B cell (primary cell): ENCODE results near the gene OR13J1. TPM values are rescaled to one million over a fixed set of nuclear protein-coding genes. Genes with fewer than 3 reads are reported as not detected.

ENCODE experiments used
- ATAC-seq: fragments of 200-7000 bp; cut with Tn5 transposase; one replicate; pipeline ENCODE4 v1.10.0; 2021; ENCODE audit warnings: low read depth, mild to moderate bottlenecking, moderate number of reproducible peaks, moderate library complexity
- CTCF ChIA-PET: fragments of 350-600 bp; sonication (Branson Sonifier 250); formaldehyde crosslinking; loops from one replicate; lab custom pipeline; 2021; ENCODE audit warnings: antibody characterized with exemption, inconsistent platforms; lab: Charles Lee
- POLR2A ChIA-PET: fragments of 350-600 bp; sonication (Branson Sonifier 250); formaldehyde crosslinking; loops from one replicate; lab custom pipeline; 2021; ENCODE audit warnings: antibody characterized with exemption; lab: Charles Lee
- DNase-seq: peaks from one replicate; pipeline ENCODE4 v3.0.0; 2013
- H2AFZ ChIP-seq: 2 replicates; pipeline ENCODE4 v1.6.1; 2012; ENCODE audit warnings: mild to moderate bottlenecking, low read depth, low read length; ENCODE audit not compliant: insufficient read depth, poor library complexity, severe bottlenecking
- H3K27ac ChIP-seq, 2 donors: 1 replicate in 1 of 2; 2 replicates in 1 of 2; pipeline ENCODE4 v1.5.1; 2012 to 2013; ENCODE audit warnings: low read length in 2 of 2, mild to moderate bottlenecking in 2 of 2, moderate library complexity in 1 of 2
- H3K27me3 ChIP-seq, 4 experiments: fragments of 200-600 bp in 1 of 4; sonication (generic) in 1 of 4; replicated peaks in 1 of 4; 1 replicate in 2 of 4; 2 replicates in 2 of 4; pipeline versions ENCODE4 v1.6.1 to v1.7.0; 2013 to 2016; ENCODE audit warnings: low read length in 3 of 4, mild to moderate bottlenecking in 2 of 4, mixed read lengths in 1 of 4, moderate library complexity in 1 of 4; ENCODE audit not compliant: insufficient read depth in 4 of 4, control insufficient read depth in 3 of 4; ENCODE audit errors: control extremely low read depth in 1 of 4
- H3K36me3 ChIP-seq, 2 experiments: replicated peaks in 1 of 2; 1 replicate in 1 of 2; 2 replicates in 1 of 2; pipeline versions ENCODE4 v1.6.1 to v1.7.1; 2013; ENCODE audit warnings: low read length in 1 of 2; ENCODE audit not compliant: insufficient read depth in 2 of 2, control insufficient read depth in 1 of 2; ENCODE audit errors: control extremely low read depth in 1 of 2, extremely low read depth in 1 of 2
- H3K4me1 ChIP-seq, 2 donors: fragments of 200-600 bp in 1 of 2; sonication (generic) in 1 of 2; 1 replicate in 1 of 2; 2 replicates in 1 of 2; pipeline versions ENCODE4 v1.5.1 to v1.6.1; 2013 to 2017; ENCODE audit warnings: low read length in 2 of 2; ENCODE audit not compliant: control insufficient read depth in 2 of 2, insufficient read depth in 2 of 2
- H3K4me2 ChIP-seq: replicated peaks from 2 replicates; pipeline ENCODE3; 2012; ENCODE audit warnings: mild to moderate bottlenecking, low read depth, low read length; ENCODE audit not compliant: poor library complexity, severe bottlenecking
- H3K4me3 ChIP-seq, 5 experiments: fragments of 200-600 bp in 1 of 5; sonication (generic) in 1 of 5; 1 replicate in 3 of 5; 2 replicates in 2 of 5; pipeline versions ENCODE4 v1.5.1 to v1.7.0; 2011 to 2016; ENCODE audit warnings: low read length in 4 of 5, mild to moderate bottlenecking in 4 of 5, low read depth in 2 of 5, control low read depth in 1 of 5, moderate library complexity in 1 of 5; ENCODE audit not compliant: insufficient read depth in 1 of 5; ENCODE audit errors: control extremely low read depth in 1 of 5, extremely low read depth in 1 of 5
- H3K79me2 ChIP-seq: fragments of 200-600 bp; sonication (generic); one replicate; pipeline ENCODE4 v1.6.0; 2016; ENCODE audit warnings: low read length; ENCODE audit not compliant: control insufficient read depth, insufficient read depth
- H3K9ac ChIP-seq: fragments of 200-600 bp; sonication (generic); 2 replicates; pipeline ENCODE4 v1.6.1; 2017; ENCODE audit warnings: mild to moderate bottlenecking, low read length, moderate library complexity
- H3K9me3 ChIP-seq, 3 donors: one replicate each; pipeline versions ENCODE4 v1.6.1 to v1.7.1; 2013; ENCODE audit warnings: low read length in 2 of 3; ENCODE audit not compliant: control insufficient read depth in 2 of 3, insufficient read depth in 1 of 3; ENCODE audit errors: control extremely low read depth in 1 of 3
- H4K20me1 ChIP-seq: 2 replicates; pipeline ENCODE4 v1.6.0; 2012; ENCODE audit warnings: mild to moderate bottlenecking, low read length; ENCODE audit not compliant: insufficient read depth, control insufficient read depth, poor library complexity, severe bottlenecking
- H3K27ac Mint-ChIP-seq: one replicate; pipeline ENCODE4 v1.8.0; 2021; ENCODE audit warnings: mixed read lengths
- H3K27me3 Mint-ChIP-seq: one replicate; pipeline ENCODE4 v1.8.0; 2021; ENCODE audit warnings: mixed read lengths
- H3K4me1 Mint-ChIP-seq: one replicate; pipeline ENCODE4 v1.8.0; 2021; ENCODE audit warnings: mixed read lengths
- H3K4me3 Mint-ChIP-seq: one replicate; pipeline ENCODE4 v1.8.0; 2021; ENCODE audit warnings: mixed read lengths
- H3K9me3 Mint-ChIP-seq: one replicate; pipeline ENCODE4 v1.8.0; 2022; ENCODE audit warnings: mixed read lengths; ENCODE audit not compliant: insufficient read depth
- CTCF ChIP-seq: fragments of 200-600 bp; IDR thresholded peaks from one replicate; pipeline ENCODE4 v1.8.0; 2022; ENCODE audit warnings: antibody characterized with exemption, mild to moderate bottlenecking
- EZH2 ChIP-seq: IDR thresholded peaks from 2 replicates; pipeline ENCODE4 v1.6.1; 2012; ENCODE audit warnings: borderline replicate concordance, low read depth, mild to moderate bottlenecking, moderate library complexity, low read length; ENCODE audit not compliant: insufficient read depth, poor library complexity, severe bottlenecking
- WGBS: methylation state at CpG from one replicate; pipeline ENCODE4 v1.1.5; 2013; ENCODE audit warnings: missing lambda C conversion rate; ENCODE audit not compliant: insufficient coverage; 5-methylcytosine and 5-hydroxymethylcytosine counted together
- intact Hi-C: fragments of 100-400 bp; cut with micrococcal nuclease; formaldehyde crosslinking; loops from one replicate; pipeline ENCODE4 v1.10.0; 2022
- polyA plus RNA-seq: library from polyadenylated mRNA; depleted of rRNA; stranded (reverse); fragments of >200 nt; gene quantifications from 2 replicates; pipeline ENCODE4 v1.2.3, GENCODE V29; 2012
- total RNA-seq, 2 donors: library from RNA; stranded (reverse); fragments of 120-200 nt in 1 of 2; gene quantifications; 1 replicate in 1 of 2; 2 replicates in 1 of 2; pipeline versions ENCODE4 v1.2.3 to v1.2.4, GENCODE V29; 2013 to 2022

The OR13J1 gene
- total and polyA plus RNA-seq, 2 donors (not counting 1 experiment from before 2014, with no cell fraction given): not detected

- no peaks in the 10 kb centered on the region for H3K4me1 Mint-ChIP-seq
- no peaks in the 10 kb centered on the region for H3K9me3 Mint-ChIP-seq
- H3K27me3 ChIP-seq: no peaks in the 10 kb centered on the region
- no peak for TF ChIP-seq EZH2
- TF ChIP-seq CTCF: no peak
- H3K4me2 ChIP-seq: no peak overlapping the region
- no peaks in the 10 kb centered on the region for H3K4me1 ChIP-seq
- H4K20me1 ChIP-seq: no peaks in the 10 kb centered on the region
- H3K9me3 ChIP-seq: no peaks in the 10 kb centered on the region
- no peak overlapping the region for H3K9ac ChIP-seq
- ChIA-PET POLR2A (no interaction called here), CTCF (interaction anchor here (0.6 kb wide), 1 partner anchor 12 kb away, joined by 3 read pairs; no protein-coding TSS in a partner anchor)
- no peak overlapping the region for H3K4me3 ChIP-seq
- ATAC-seq: no peak
- no peak overlapping the region for H3K4me3 Mint-ChIP-seq
- H3K79me2 ChIP-seq: no peaks in the 10 kb centered on the region
- no peak overlapping the region for H3K27ac ChIP-seq
- no peaks in the 10 kb centered on the region for H3K36me3 ChIP-seq
- intact Hi-C loops: no loop called here
- H2AFZ ChIP-seq: no peak overlapping the region
- DNase-seq: no peak
- H3K27ac Mint-ChIP-seq: no peak overlapping the region
- WGBS: 91% methylated on average over 19 of the region's 19 CpGs
- peaks cover under 1% of the 10 kb centered on the region for H3K27me3 Mint-ChIP-seq
Observed at GRCh38 chr9:35869621-35870216, 482 bp downstream of the OR13J1 start.

- Histone ChIP-seq H3K4me2 (no peak overlapping the region), H3K9ac (no peak overlapping the region), H2AFZ (no peak overlapping the region), H3K4me1 (no peaks in the 10 kb centered on the region), H3K36me3 (no peaks in the 10 kb centered on the region), H3K27me3 (peaks cover 0 to under 1% (median 0%) of the 10 kb centered on the region in 4 experiments), H3K27ac (no peak overlapping the region), H3K9me3 (no peaks in the 10 kb centered on the region), H4K20me1 (no peaks in the 10 kb centered on the region), H3K4me3 (no peak overlapping the region), H3K79me2 (no peaks in the 10 kb centered on the region)
- ATAC-seq: no peak
- ChIA-PET CTCF (interaction anchor here (1.0 kb wide), 1 partner anchor 8 kb away, joined by 3 read pairs; no protein-coding TSS in a partner anchor), POLR2A (interaction anchor here (0.5 kb wide), 1 partner anchor 224 kb away, joined by 7 read pairs; no protein-coding TSS in a partner anchor)
- Mint-ChIP-seq H3K4me1 (no peaks in the 10 kb centered on the region), H3K4me3 (no peak overlapping the region), H3K9me3 (no peaks in the 10 kb centered on the region), H3K27me3 (no peaks in the 10 kb centered on the region), H3K27ac (no peak overlapping the region)
- no peak for DNase-seq
- intact Hi-C loops: no loop called here
- WGBS: 76% methylated on average over 2 of the region's 2 CpGs
- TF ChIP-seq EZH2 (no peak), CTCF (no peak)
Observed at GRCh38 chr9:35868933-35869332, 1.3 kb downstream of the OR13J1 start.
